Neuronal stem cell (in vitro differentiated cells): Measurements from ENCODE around the gene STING1.

Experiments
- DNase-seq: peaks from one replicate; pipeline ENCODE4 v3.0.0-alpha.2; 2013; ENCODE audit warnings: low spot score
- H2AFZ ChIP-seq: one replicate; pipeline ENCODE4 v1.6.1; 2013; ENCODE audit warnings: mild to moderate bottlenecking, low read length, inconsistent platforms
- H2AK5ac ChIP-seq: 2 replicates; pipeline ENCODE4 v1.6.1; 2013; ENCODE audit warnings: low read depth, mild to moderate bottlenecking, inconsistent platforms, low read length, moderate library complexity, mixed read lengths
- H2BK120ac ChIP-seq: 2 replicates; pipeline ENCODE4 v1.6.1; 2013; ENCODE audit warnings: low read depth, mild to moderate bottlenecking, inconsistent platforms, low read length, moderate library complexity, mixed read lengths
- H2BK12ac ChIP-seq: one replicate; pipeline ENCODE4 v1.6.1; 2013; ENCODE audit warnings: low read length, inconsistent platforms
- H2BK15ac ChIP-seq: 2 replicates; pipeline ENCODE4 v1.6.1; 2013; ENCODE audit warnings: mild to moderate bottlenecking, low read length, inconsistent platforms, mixed read lengths
- H2BK5ac ChIP-seq: one replicate; pipeline ENCODE4 v1.6.1; 2013; ENCODE audit warnings: inconsistent platforms, mild to moderate bottlenecking, low read length, moderate library complexity
- H3K14ac ChIP-seq: one replicate; pipeline ENCODE4 v1.6.1; 2013; ENCODE audit warnings: low read length, inconsistent platforms
- H3K18ac ChIP-seq: 2 replicates; pipeline ENCODE4 v1.6.1; 2013; ENCODE audit warnings: low read length, inconsistent platforms
- H3K23ac ChIP-seq: 2 replicates; pipeline ENCODE4 v1.6.1; 2013; ENCODE audit warnings: low read depth, mild to moderate bottlenecking, mixed read lengths, low read length, inconsistent platforms; ENCODE audit not compliant: poor library complexity
- H3K27ac ChIP-seq: replicated peaks from 3 replicates; pipeline ENCODE4 v1.5.1; 2013; ENCODE audit warnings: low read length, inconsistent platforms
- H3K27me3 ChIP-seq, 3 experiments: 2 replicates each; pipeline ENCODE4 v1.6.1; 2013; ENCODE audit warnings: low read length in 3 of 3, mild to moderate bottlenecking in 2 of 3, inconsistent platforms in 1 of 3, low read depth in 1 of 3, mixed read lengths in 1 of 3, moderate library complexity in 1 of 3; ENCODE audit not compliant: control insufficient read depth in 3 of 3, insufficient read depth in 3 of 3
- H3K36me3 ChIP-seq, 2 donors: replicated peaks in 1 of 2; 2 replicates each; pipeline ENCODE4 v1.6.1; 2013; ENCODE audit warnings: low read length in 2 of 2; ENCODE audit not compliant: control insufficient read depth in 2 of 2, insufficient read depth in 2 of 2
- H3K4ac ChIP-seq: 2 replicates; pipeline ENCODE4 v1.6.1; 2013; ENCODE audit warnings: inconsistent platforms, mild to moderate bottlenecking, low read length, moderate library complexity
- H3K4me1 ChIP-seq, 2 donors: 1 replicate in 1 of 2; 2 replicates in 1 of 2; pipeline ENCODE4 v1.6.1; 2013; ENCODE audit warnings: low read length in 2 of 2, low read depth in 1 of 2; ENCODE audit not compliant: control insufficient read depth in 2 of 2, insufficient read depth in 1 of 2
- H3K4me2 ChIP-seq: one replicate; pipeline ENCODE4 v1.6.1; 2013; ENCODE audit warnings: mild to moderate bottlenecking, low read length, inconsistent platforms; ENCODE audit not compliant: insufficient read depth, poor library complexity, severe bottlenecking
- H3K4me3 ChIP-seq, 2 donors: 2 replicates each; pipeline ENCODE4 v1.5.1; 2013; ENCODE audit warnings: low read length in 2 of 2, mild to moderate bottlenecking in 2 of 2, inconsistent platforms in 1 of 2, moderate library complexity in 1 of 2
- H3K79me1 ChIP-seq: one replicate; pipeline ENCODE4 v1.6.1; 2013; ENCODE audit warnings: low read depth, mild to moderate bottlenecking, inconsistent platforms, low read length, moderate library complexity
- H3K9ac ChIP-seq: one replicate; pipeline ENCODE4 v1.6.1; 2013; ENCODE audit warnings: mild to moderate bottlenecking, low read depth, low read length, inconsistent platforms; ENCODE audit not compliant: poor library complexity
- H3K9me3 ChIP-seq, 2 donors: replicated peaks in 1 of 2; 2 replicates each; pipeline versions ENCODE3 to v1.6.1; 2013; ENCODE audit warnings: low read length in 2 of 2, mild to moderate bottlenecking in 2 of 2, inconsistent platforms in 1 of 2, low read depth in 1 of 2, mixed read lengths in 1 of 2, moderate library complexity in 1 of 2; ENCODE audit not compliant: control insufficient read depth in 2 of 2, insufficient read depth in 1 of 2
- H4K8ac ChIP-seq: one replicate; pipeline ENCODE4 v1.6.1; 2013; ENCODE audit warnings: low read depth, mild to moderate bottlenecking, inconsistent platforms, low read length, moderate library complexity
- H4K91ac ChIP-seq: one replicate; pipeline ENCODE4 v1.6.1; 2013; ENCODE audit warnings: low read length, low read depth, mild to moderate bottlenecking, inconsistent platforms; ENCODE audit not compliant: poor library complexity
- WGBS, 2 donors: extraction: QIAGEN DNeasy Blood & Tissue Kit; methylation state at CpG; one replicate each; pipeline ENCODE4 v1.1.7; 2013; ENCODE audit warnings: missing lambda C conversion rate in 2 of 2, mixed read lengths in 1 of 2; ENCODE audit not compliant: insufficient read length in 2 of 2, insufficient replicate concordance in 1 of 2; ENCODE audit errors: extremely low coverage in 2 of 2; 5-methylcytosine and 5-hydroxymethylcytosine counted together

Gene STING1

GRCh38 chr5:139435676-139436075, 46.9 kb downstream of the STING1 start:
- H3K18ac ChIP-seq = no peak overlapping the region

GRCh38 chr5:139431706-139432105, 50.9 kb downstream of the STING1 start:
- no peak overlapping the region for H2BK15ac ChIP-seq
- no peak for DNase-seq

More at GRCh38 chr5:139435676-139436075, 46.9 kb downstream of the STING1 start:
- Histone ChIP-seq H3K14ac (no peak overlapping the region), H3K9me3 (no peaks in the 10 kb centered on the region), H4K8ac (no peak overlapping the region), H3K27ac (no peak overlapping the region), H2BK120ac (no peak overlapping the region), H2BK15ac (no peak overlapping the region), H4K91ac (no peak overlapping the region), H3K27me3 (no peaks in the 10 kb centered on the region), H3K36me3 (peaks cover 8 to 46% of the 10 kb centered on the region in 2 donors), H3K79me1 (peaks cover 3% of the 10 kb centered on the region), H3K4me1 (peaks cover 4 to 11% of the 10 kb centered on the region in 2 donors), H3K4ac (no peak overlapping the region), H2AFZ (no peak overlapping the region), H2BK5ac (no peak overlapping the region), H3K4me3 (no peak overlapping the region), H2AK5ac (no peak overlapping the region), H3K9ac (no peak overlapping the region), H3K4me2 (no peak overlapping the region), H3K23ac (no peak overlapping the region), H2BK12ac (no peak overlapping the region)
- DNase-seq = no peak
- no CpG with 5 or more reads among the region's 3 CpGs for WGBS, 2 donors

DNA sequence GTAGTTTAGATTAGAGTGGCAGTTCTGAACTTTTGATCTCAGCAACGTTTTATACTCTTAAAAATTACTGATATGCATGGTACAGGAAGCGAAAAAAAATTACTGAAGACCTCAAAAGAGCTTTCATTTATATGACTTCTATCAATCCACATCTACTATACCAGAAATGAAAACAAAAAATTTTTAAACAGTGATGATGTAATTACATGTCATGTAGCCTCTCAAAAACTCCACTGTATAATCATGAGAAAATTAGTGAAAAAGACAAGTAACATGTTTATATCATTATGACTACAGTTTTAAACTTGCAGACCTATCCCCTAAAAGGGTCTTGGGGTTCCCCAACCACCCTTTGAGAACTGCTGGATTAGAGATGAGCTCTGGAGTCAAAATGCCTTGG, 52.5 kb downstream of the STING1 start:
- Histone ChIP-seq H3K23ac (no peak overlapping the region), H3K14ac (no peak overlapping the region), H3K4me3 (no peak overlapping the region), H3K27ac (no peak overlapping the region), H3K79me1 (no peaks in the 10 kb centered on the region), H2BK12ac (no peak overlapping the region), H2AFZ (no peak overlapping the region), H3K9ac (no peak overlapping the region), H2BK120ac (no peak overlapping the region), H3K36me3 (peaks cover 6 to 71% of the 10 kb centered on the region in 2 donors), H4K91ac (no peak overlapping the region), H2AK5ac (no peak overlapping the region), H3K4ac (no peak overlapping the region), H2BK5ac (no peak overlapping the region), H3K27me3 (no peaks in the 10 kb centered on the region), H4K8ac (no peak overlapping the region), H3K9me3 (no peaks in the 10 kb centered on the region), H3K4me2 (no peak overlapping the region), H2BK15ac (no peak overlapping the region), H3K4me1 (no peaks in the 10 kb centered on the region), H3K18ac (no peak overlapping the region)
- WGBS, 2 donors = no CpG with 5 or more reads among the region's 2 CpGs
- DNase-seq = no peak

More at GRCh38 chr5:139431706-139432105, 50.9 kb downstream of the STING1 start:
- no peak overlapping the region for H3K27ac ChIP-seq
- H3K4ac ChIP-seq = no peak overlapping the region
- WGBS, 2 donors = no CpG with 5 or more reads among the region's 1 CpG
- no peaks in the 10 kb centered on the region for H3K27me3 ChIP-seq
- no peak overlapping the region for H2BK120ac ChIP-seq
- no peak overlapping the region for H4K91ac ChIP-seq
- H2BK5ac ChIP-seq = no peak overlapping the region
- no peak overlapping the region for H3K4me3 ChIP-seq
- no peaks in the 10 kb centered on the region for H3K9me3 ChIP-seq
- no peak overlapping the region for H3K14ac ChIP-seq
- no peaks in the 10 kb centered on the region for H3K4me1 ChIP-seq
- no peak overlapping the region for H4K8ac ChIP-seq
- H2AK5ac ChIP-seq = no peak overlapping the region
- H3K4me2 ChIP-seq = no peak overlapping the region
- H3K36me3 ChIP-seq = peaks cover 4 to 71% of the 10 kb centered on the region in 2 donors
- H3K9ac ChIP-seq = no peak overlapping the region
- no peaks in the 10 kb centered on the region for H3K79me1 ChIP-seq
- H2BK12ac ChIP-seq = no peak overlapping the region
- no peak overlapping the region for H2AFZ ChIP-seq
- no peak overlapping the region for H3K18ac ChIP-seq
- no peak overlapping the region for H3K23ac ChIP-seq

GRCh38 chr5:139426203-139426885, 56.2 kb downstream of the STING1 start:
- no peaks in the 10 kb centered on the region for H3K27me3 ChIP-seq
- H3K4ac ChIP-seq = no peak overlapping the region
- DNase-seq = no peak
- H2BK12ac ChIP-seq = no peak overlapping the region
- no peak overlapping the region for H3K14ac ChIP-seq
- no peaks in the 10 kb centered on the region for H3K9me3 ChIP-seq
- no peak overlapping the region for H3K18ac ChIP-seq
- no peak overlapping the region for H2AK5ac ChIP-seq
- H2AFZ ChIP-seq = no peak overlapping the region
- no peak overlapping the region for H3K9ac ChIP-seq
- H3K4me2 ChIP-seq = no peak overlapping the region
- no peak overlapping the region for H3K23ac ChIP-seq
- no peak overlapping the region for H2BK120ac ChIP-seq
- H4K91ac ChIP-seq = no peak overlapping the region
- H3K79me1 ChIP-seq = no peaks in the 10 kb centered on the region
- H3K4me1 ChIP-seq = no peaks in the 10 kb centered on the region
- no peak overlapping the region for H3K4me3 ChIP-seq
- peaks cover 11 to 80% of the 10 kb centered on the region in 2 donors for H3K36me3 ChIP-seq
- no CpG with 5 or more reads among the region's 8 CpGs for WGBS, 2 donors
- no peak overlapping the region for H2BK15ac ChIP-seq
- H2BK5ac ChIP-seq = no peak overlapping the region
- H3K27ac ChIP-seq = no peak overlapping the region
- H4K8ac ChIP-seq = no peak overlapping the region
